H9 (cell line): ENCODE data around the gene FUS. TPM values are rescaled to one million over a fixed set of nuclear protein-coding genes. Genes with fewer than 3 reads are reported as not detected.
A peak's percentile ranks its signal among the peaks of the same experiment; 100 is the strongest.

ENCODE experiments used
- DNase-seq: peaks from one replicate; pipeline ENCODE4 v3.0.0-alpha.2; 2017
- H2AFZ ChIP-seq: one replicate; pipeline ENCODE4 v1.6.1; 2013; ENCODE audit warnings: mild to moderate bottlenecking, low read length, control low read depth, moderate library complexity
- H2AK5ac ChIP-seq: 2 replicates; pipeline ENCODE4 v1.6.1; 2013; ENCODE audit warnings: low read length, control low read depth, mixed read lengths; ENCODE audit not compliant: insufficient read length
- H2BK120ac ChIP-seq: one replicate; pipeline ENCODE4 v1.6.1; 2013; ENCODE audit warnings: low read depth, mild to moderate bottlenecking, low read length, control low read depth, inconsistent platforms; ENCODE audit not compliant: poor library complexity, severe bottlenecking
- H2BK12ac ChIP-seq: 2 replicates; pipeline ENCODE4 v1.6.1; 2013; ENCODE audit warnings: low read length, control low read depth, mixed read lengths, low read depth; ENCODE audit not compliant: insufficient read length
- H2BK15ac ChIP-seq: 2 replicates; pipeline ENCODE4 v1.6.1; 2013; ENCODE audit warnings: low read depth, low read length, control low read depth
- H2BK20ac ChIP-seq: one replicate; pipeline ENCODE4 v1.6.1; 2013; ENCODE audit warnings: low read depth, mild to moderate bottlenecking, low read length, control low read depth, inconsistent platforms; ENCODE audit not compliant: poor library complexity, severe bottlenecking
- H2BK5ac ChIP-seq: 2 replicates; pipeline ENCODE4 v1.6.1; 2013; ENCODE audit warnings: low read length, control low read depth, mixed read lengths; ENCODE audit not compliant: insufficient read length
- H3K14ac ChIP-seq: 2 replicates; pipeline ENCODE4 v1.6.1; 2013; ENCODE audit warnings: low read length, control low read depth; ENCODE audit not compliant: insufficient read depth
- H3K18ac ChIP-seq: 2 replicates; pipeline ENCODE4 v1.6.1; 2013; ENCODE audit warnings: low read depth, mild to moderate bottlenecking, mixed read lengths, low read length, control low read depth; ENCODE audit not compliant: insufficient read length
- H3K23ac ChIP-seq: 2 replicates; pipeline ENCODE4 v1.6.1; 2013; ENCODE audit warnings: low read length, control low read depth, mixed read lengths, low read depth; ENCODE audit not compliant: insufficient read length
- H3K23me2 ChIP-seq: 2 replicates; pipeline ENCODE4 v1.6.1; 2013; ENCODE audit warnings: low read depth, mild to moderate bottlenecking, mixed read lengths, low read length, control low read depth; ENCODE audit not compliant: insufficient read length, poor library complexity, severe bottlenecking
- H3K27ac ChIP-seq: 2 replicates; pipeline ENCODE4 v1.5.1; 2013; ENCODE audit warnings: low read length, control low read depth, mixed read lengths, low read depth; ENCODE audit not compliant: insufficient read length
- H3K27me3 ChIP-seq: 2 replicates; pipeline ENCODE4 v1.6.1; 2013; ENCODE audit warnings: low read length, control low read depth, inconsistent platforms; ENCODE audit not compliant: insufficient read depth
- H3K4ac ChIP-seq: 2 replicates; pipeline ENCODE4 v1.6.1; 2013; ENCODE audit warnings: low read depth, mild to moderate bottlenecking, control low read depth, inconsistent platforms, low read length, moderate library complexity
- H3K4me1 ChIP-seq: 2 replicates; pipeline ENCODE4 v1.6.1; 2013; ENCODE audit warnings: low read length, control low read depth, inconsistent platforms; ENCODE audit not compliant: insufficient read depth
- H3K4me2 ChIP-seq: 2 replicates; pipeline ENCODE4 v1.6.1; 2013; ENCODE audit warnings: low read length, control low read depth, mixed read lengths; ENCODE audit not compliant: insufficient read length, insufficient read depth
- H3K56ac ChIP-seq: 2 replicates; pipeline ENCODE4 v1.6.1; 2013; ENCODE audit warnings: low read depth, mild to moderate bottlenecking, mixed read lengths, low read length, control low read depth; ENCODE audit not compliant: insufficient read length
- H3K79me1 ChIP-seq: 2 replicates; pipeline ENCODE4 v1.6.1; 2013; ENCODE audit warnings: low read depth, mild to moderate bottlenecking, moderate library complexity, low read length, control low read depth, inconsistent platforms; ENCODE audit not compliant: insufficient read depth, poor library complexity, severe bottlenecking
- H3K79me2 ChIP-seq: 2 replicates; pipeline ENCODE4 v1.6.1; 2013; ENCODE audit warnings: low read length, control low read depth, inconsistent platforms; ENCODE audit not compliant: insufficient read depth
- H3K9ac ChIP-seq: 2 replicates; pipeline ENCODE4 v1.6.1; 2013; ENCODE audit warnings: low read length, control low read depth, mixed read lengths; ENCODE audit not compliant: insufficient read length; ENCODE audit errors: extremely low read depth
- H3K9me3 ChIP-seq: one replicate; pipeline ENCODE4 v1.6.1; 2013; ENCODE audit warnings: low read depth, low read length, inconsistent platforms; ENCODE audit not compliant: control insufficient read depth
- H3T11ph ChIP-seq: one replicate; pipeline ENCODE4 v1.6.1; 2013; ENCODE audit warnings: mild to moderate bottlenecking, low read length, control low read depth, inconsistent platforms
- H4K20me1 ChIP-seq: one replicate; pipeline ENCODE4 v1.6.1; 2013; ENCODE audit not compliant: control insufficient read depth, insufficient read length, insufficient read depth
- H4K5ac ChIP-seq: 2 replicates; pipeline ENCODE4 v1.6.1; 2013; ENCODE audit warnings: low read depth, mild to moderate bottlenecking, mixed read lengths, low read length, control low read depth; ENCODE audit not compliant: insufficient read length
- H4K8ac ChIP-seq: replicated peaks from 2 replicates; pipeline ENCODE4 v1.6.1; 2013; ENCODE audit warnings: low read length, control low read depth, mixed read lengths, low read depth; ENCODE audit not compliant: insufficient read length
- H4K91ac ChIP-seq: 2 replicates; pipeline ENCODE4 v1.6.1; 2013; ENCODE audit warnings: low read depth, mild to moderate bottlenecking, moderate library complexity, mixed read lengths, low read length, control low read depth; ENCODE audit not compliant: insufficient read length
- H3K27ac Mint-ChIP-seq, 3 experiments: 2 replicates in 2 of 3; 3 replicates in 1 of 3; pipeline ENCODE4 v1.8.0; 2020 to 2021; ENCODE audit warnings: mixed read lengths in 3 of 3, mild to moderate bottlenecking in 1 of 3, moderate library complexity in 1 of 3
- H3K27me3 Mint-ChIP-seq: 2 replicates; pipeline ENCODE4 v1.8.0; 2021; ENCODE audit warnings: low read depth, mild to moderate bottlenecking, moderate library complexity, mixed read lengths
- H3K36me3 Mint-ChIP-seq, 3 experiments: 2 replicates in 2 of 3; 3 replicates in 1 of 3; pipeline ENCODE4 v1.8.0; 2020 to 2021; ENCODE audit warnings: low read depth in 3 of 3, mixed read lengths in 3 of 3; ENCODE audit not compliant: insufficient read depth in 1 of 3
- H3K4me1 Mint-ChIP-seq, 2 experiments: 2 replicates each; pipeline ENCODE4 v1.8.0; 2020; ENCODE audit warnings: mixed read lengths in 2 of 2
- H3K4me3 Mint-ChIP-seq, 2 experiments: 2 replicates in 1 of 2; 3 replicates in 1 of 2; pipeline ENCODE4 v1.8.0; 2020 to 2021; ENCODE audit warnings: mild to moderate bottlenecking in 2 of 2, mixed read lengths in 2 of 2, moderate library complexity in 1 of 2
- H3K9me3 Mint-ChIP-seq, 2 experiments: 2 replicates in 1 of 2; 3 replicates in 1 of 2; pipeline ENCODE4 v1.8.0; 2020; ENCODE audit warnings: mild to moderate bottlenecking in 2 of 2, mixed read lengths in 2 of 2, moderate library complexity in 1 of 2
- CTCF ChIP-seq: fragments of 200-600 bp; sonication (generic); conservative IDR thresholded peaks from 3 replicates; pipeline ENCODE4 v1.8.0; 2021; ENCODE audit warnings: antibody characterized with exemption, mild to moderate bottlenecking
- WGBS: extraction: QIAGEN DNeasy Blood & Tissue Kit; methylation state at CpG from one replicate; pipeline ENCODE4 v1.1.7; 2013; ENCODE audit warnings: missing lambda C conversion rate, low lambda C conversion rate, mixed read lengths; ENCODE audit not compliant: insufficient read length; ENCODE audit errors: extremely low coverage; 5-methylcytosine and 5-hydroxymethylcytosine counted together
- total RNA-seq: library from RNA; stranded (reverse); gene quantifications from 2 replicates; pipeline ENCODE4 v1.2.1, GENCODE V29; 2021

The FUS gene
- total RNA-seq, 1 experiment from 2014 or later, result 1,034 TPM

- H3K56ac ChIP-seq, result no peak overlapping the region
- peak overlapping the region; percentile 95 to 99 (median 97); a peak in 6 of 7 replicates for H3K27ac Mint-ChIP-seq
- DNase-seq, result no peak
These were observed 45.8 kb upstream of the FUS start for GRCh38 chr16:31134091-31134571.

More at GRCh38 chr16:31134091-31134571, 45.8 kb upstream of the FUS start:
- Histone ChIP-seq H2BK20ac (no peak overlapping the region), H3K79me2 (peaks cover 4% of the 10 kb centered on the region; the same call in 1 of the 2 replicates), H3K79me1 (peaks cover 5% of the 10 kb centered on the region), H2BK15ac (no peak overlapping the region), H3K23ac (no peak overlapping the region), H3K27me3 (no peaks in the 10 kb centered on the region), H3K9ac (no peak overlapping the region), H2BK120ac (no peak overlapping the region), H2AK5ac (no peak overlapping the region), H3K18ac (no peak overlapping the region), H3K14ac (no peak overlapping the region), H3K23me2 (peaks cover 5% of the 10 kb centered on the region), H3K9me3 (no peaks in the 10 kb centered on the region), H2BK12ac (no peak overlapping the region), H2AFZ (no peak overlapping the region), H4K91ac (no peak overlapping the region), H3K27ac (no peak overlapping the region), H3K4ac (no peak overlapping the region), H2BK5ac (no peak overlapping the region), H3K4me1 (peaks cover 18% of the 10 kb centered on the region; the same call in 1 of the 2 replicates), H4K8ac (no peak overlapping the region), H3T11ph (no peak overlapping the region), H4K5ac (no peak overlapping the region), H3K4me2 (peak overlapping the region; percentile 38), H4K20me1 (no peaks in the 10 kb centered on the region)
- no peaks in the 10 kb centered on the region for H3K27me3 Mint-ChIP-seq
- peak overlapping the region; percentile 81 to 92 for H3K4me3 Mint-ChIP-seq
- peaks cover 27 to 34% (median 27%) of the 10 kb centered on the region in 3 experiments for H3K36me3 Mint-ChIP-seq
- no peak for TF ChIP-seq CTCF
- no CpG with 5 or more reads among the region's 5 CpGs for WGBS
- no peaks in the 10 kb centered on the region; a peak in 1 of 5 replicates for H3K9me3 Mint-ChIP-seq
- peaks cover 56 to 63% of the 10 kb centered on the region in 2 experiments for H3K4me1 Mint-ChIP-seq
